K562 (cell line): Measurements from ENCODE around the gene PTPN7. TPM values are rescaled to one million over a fixed set of nuclear protein-coding genes. Genes with fewer than 3 reads are reported as not detected.
A peak's percentile ranks its signal among the peaks of the same experiment; 100 is the strongest.

Experiments used
- ATAC-seq: fragments of 200-7000 bp; cut with Tn5 transposase; 3 replicates; pipeline ENCODE4 v1.9.1; 2020; ENCODE audit warnings: moderate library complexity
- BruUV-seq: library from RNA; stranded (reverse); fragments of 400-500 nt; replicated peaks from 2 replicates; lab custom pipeline; 2021; lab: Mats Ljungman, UMichigan
- CTCF ChIA-PET: fragments of 300-600 bp; formaldehyde crosslinking; extraction: SDS; loops from one replicate; lab custom pipeline; 2021; ENCODE audit warnings: low intra/inter-chr PET ratio; lab: Yijun Ruan, JAX
- POLR2A ChIA-PET: fragments of 300-600, 350-650 bp; sonication (Branson Sonifier 250); formaldehyde crosslinking; extraction: SDS; loops from one replicate; lab custom pipeline; 2021; ENCODE audit warnings: antibody characterized with exemption, inconsistent platforms; lab: Yijun Ruan, JAX
- DNase-seq, 4 experiments: peaks; one replicate each; pipeline versions ENCODE4 v3.0.0 to v3.0.0-alpha.2; 2011 to 2018; ENCODE audit warnings: low spot score in 3 of 4, mixed read lengths in 3 of 4; ENCODE audit errors: extremely low read depth in 1 of 4
- FAIRE-seq: peaks from 2 replicates; lab custom pipeline; 2011; peaks lifted over from hg19 to GRCh38; lab: Jason Lieb, UNC
- H2AFZ ChIP-seq: 2 replicates; pipeline ENCODE4 v1.6.0; 2011; ENCODE audit warnings: low read depth, low read length, control low read depth, inconsistent platforms
- H3K27ac ChIP-seq: fragments of 200-600 bp; 3 replicates; pipeline ENCODE4 v1.8.0; 2011; ENCODE audit warnings: low read depth, mild to moderate bottlenecking, control low read depth, inconsistent platforms, low read length, moderate library complexity, mixed read lengths; ENCODE audit errors: extremely low read depth
- H3K27me3 ChIP-seq, 2 experiments: fragments of 300-600 bp in 1 of 2; 2 replicates in 1 of 2; 3 replicates in 1 of 2; pipeline versions ENCODE4 v1.6.0 to v1.8.0; 2011; ENCODE audit warnings: inconsistent platforms in 2 of 2, low read length in 2 of 2, mild to moderate bottlenecking in 1 of 2, mixed read lengths in 1 of 2, moderate library complexity in 1 of 2; ENCODE audit not compliant: control insufficient read depth in 2 of 2, insufficient read depth in 2 of 2
- H3K36me3 ChIP-seq: fragments of 300-600 bp; 3 replicates; pipeline ENCODE4 v1.8.0; 2011; ENCODE audit warnings: mild to moderate bottlenecking, low read length, inconsistent platforms; ENCODE audit not compliant: control insufficient read depth, insufficient read depth
- H3K4me1 ChIP-seq, 2 experiments: fragments of 200-600 bp in 1 of 2; replicated peaks in 1 of 2; 2 replicates in 1 of 2; 3 replicates in 1 of 2; pipeline versions ENCODE4 v1.5.1 to v1.8.0; 2011; ENCODE audit warnings: inconsistent platforms in 2 of 2, low read length in 2 of 2, mild to moderate bottlenecking in 1 of 2, mixed read lengths in 1 of 2, moderate library complexity in 1 of 2; ENCODE audit not compliant: control insufficient read depth in 2 of 2, insufficient read depth in 2 of 2
- H3K4me2 ChIP-seq: 2 replicates; pipeline ENCODE4 v1.6.1; 2011; ENCODE audit warnings: low read length, control low read depth, inconsistent platforms, mixed read lengths; ENCODE audit not compliant: insufficient read depth
- H3K4me3 ChIP-seq: fragments of 200-600 bp; sonication (generic), shearing (Covaris generic); 2 replicates; pipeline ENCODE4 v1.5.1; 2016; ENCODE audit warnings: control low read depth, inconsistent platforms
- H3K79me2 ChIP-seq: fragments of 200-600 bp; 3 replicates; pipeline ENCODE4 v1.8.0; 2011; ENCODE audit warnings: low read length, inconsistent platforms; ENCODE audit not compliant: control insufficient read depth, insufficient read depth
- H3K9ac ChIP-seq, 2 experiments: 2 replicates each; pipeline versions ENCODE4 v1.6.0 to v1.6.1; 2011; ENCODE audit warnings: low read depth in 2 of 2, low read length in 2 of 2, control low read depth in 1 of 2, inconsistent platforms in 1 of 2, mild to moderate bottlenecking in 1 of 2, mixed read lengths in 1 of 2; ENCODE audit not compliant: insufficient read depth in 1 of 2
- H3K9me1 ChIP-seq: one replicate; pipeline ENCODE4 v1.6.0; 2011; ENCODE audit warnings: inconsistent platforms, mild to moderate bottlenecking, low read length, moderate library complexity; ENCODE audit not compliant: control insufficient read depth, insufficient read depth
- H3K9me3 ChIP-seq: replicated peaks from 2 replicates; pipeline ENCODE4 v1.5.1; 2011; ENCODE audit warnings: low read depth, low read length, inconsistent platforms; ENCODE audit not compliant: control insufficient read depth, insufficient read depth
- H4K20me1 ChIP-seq: replicated peaks from 2 replicates; pipeline ENCODE4 v1.6.1; 2011; ENCODE audit warnings: low read length, inconsistent platforms, mixed read lengths; ENCODE audit not compliant: control insufficient read depth, insufficient read depth
- ATF1 ChIP-seq, 2 experiments: fragments of 450-650 bp in 1 of 2; IDR thresholded peaks; 2 replicates each; pipeline ENCODE4 v1.6.1; 2016; ENCODE audit warnings: missing compliant biosample characterization in 1 of 2, missing genetic modification characterization in 1 of 2
- C11orf30 ChIP-seq: fragments of 450-650 bp; IDR thresholded peaks from 2 replicates; pipeline ENCODE4 v1.6.1; 2016; ENCODE audit warnings: low read depth, mild to moderate bottlenecking
- EHMT2 ChIP-seq: fragments of 450-650 bp; IDR thresholded peaks from 2 replicates; pipeline ENCODE4 v1.6.1; 2018; ENCODE audit warnings: antibody characterized with exemption
- ETV5 ChIP-seq: sonication (generic); formaldehyde crosslinking; IDR thresholded peaks from 2 replicates; pipeline ENCODE4 v1.4.0; 2020; ENCODE audit warnings: low read depth, mild to moderate bottlenecking, missing genetic modification reagents
- EWSR1 ChIP-seq: fragments of 450-650 bp; IDR thresholded peaks from 2 replicates; pipeline ENCODE4 v1.6.1; 2018; ENCODE audit warnings: borderline replicate concordance, mild to moderate bottlenecking, low read depth, moderate library complexity; ENCODE audit not compliant: partially characterized antibody
- FIP1L1 ChIP-seq: fragments of 200-400 bp; formaldehyde crosslinking; IDR thresholded peaks from 2 replicates; pipeline ENCODE4 v1.6.1; 2018; ENCODE audit warnings: mild to moderate bottlenecking, low read depth, low read length; ENCODE audit not compliant: poor library complexity, severe bottlenecking
- KLF6 ChIP-seq: fragments of 250-450 bp; sonication (Bioruptor Pico); IDR thresholded peaks from 2 replicates; pipeline ENCODE4 v1.4.0; 2020; ENCODE audit warnings: mild to moderate bottlenecking, moderate library complexity, borderline replicate concordance
- MYBL2 ChIP-seq, 2 experiments: fragments of 450-650 bp in 1 of 2; sonication (generic) in 1 of 2; formaldehyde crosslinking in 1 of 2; IDR thresholded peaks; 2 replicates each; pipeline versions ENCODE4 v1.6.1 to v1.8.1; 2017 to 2022; ENCODE audit warnings: borderline replicate concordance in 1 of 2, inconsistent platforms in 1 of 2, low read depth in 1 of 2, mild to moderate bottlenecking in 1 of 2, missing genetic modification reagents in 1 of 2, moderate library complexity in 1 of 2
- MYC ChIP-seq, 2 experiments: fragments of 250-450 bp in 1 of 2; sonication (Bioruptor Pico) in 1 of 2; IDR thresholded peaks; 2 replicates each; pipeline versions ENCODE4 v1.5.1 to v1.6.1; 2012 to 2021; ENCODE audit warnings: low read depth in 2 of 2, borderline replicate concordance in 1 of 2, improper control_type of control experiment in 1 of 2, low read length in 1 of 2, mild to moderate bottlenecking in 1 of 2, moderate library complexity in 1 of 2
- MYNN ChIP-seq, 2 experiments: sonication (generic); formaldehyde crosslinking in 1 of 2; IDR thresholded peaks; 2 replicates each; pipeline versions ENCODE4 v1.5.0 to v1.6.1; 2016 to 2020; ENCODE audit warnings: antibody characterized with exemption in 1 of 2, missing genetic modification reagents in 1 of 2
- NFIC ChIP-seq: fragments of 450-650 bp; IDR thresholded peaks from 2 replicates; pipeline ENCODE4 v1.6.1; 2017; ENCODE audit warnings: mild to moderate bottlenecking, inconsistent platforms
- NRF1 ChIP-seq, 2 experiments: fragments of 450-650 bp; IDR thresholded peaks in 1 of 2; conservative IDR thresholded peaks in 1 of 2; 2 replicates each; pipeline ENCODE4 v1.6.1; 2014; ENCODE audit warnings: mild to moderate bottlenecking in 2 of 2
- PML ChIP-seq: IDR thresholded peaks from 2 replicates; pipeline ENCODE4 v1.6.1; 2012; ENCODE audit warnings: low read length, inconsistent platforms
- POLR2G ChIP-seq: fragments of 200-400 bp; formaldehyde crosslinking; IDR thresholded peaks from 2 replicates; pipeline ENCODE4 v1.6.1; 2017; ENCODE audit warnings: low read depth, mild to moderate bottlenecking, antibody characterized with exemption, low read length, moderate library complexity
- POLR2H ChIP-seq: IDR thresholded peaks from 2 replicates; pipeline ENCODE4 v1.6.1; 2016; ENCODE audit warnings: missing genetic modification characterization, low read depth, mild to moderate bottlenecking, control low read depth, missing compliant biosample characterization, moderate library complexity
- RBFOX2 ChIP-seq: fragments of 200-400 bp; formaldehyde crosslinking; IDR thresholded peaks from 2 replicates; pipeline ENCODE4 v1.6.1; 2017; ENCODE audit warnings: low read depth, mild to moderate bottlenecking, low read length, moderate library complexity
- TOE1 ChIP-seq, 2 experiments: fragments of 450-650 bp in 1 of 2; sonication (generic) in 1 of 2; formaldehyde crosslinking in 1 of 2; IDR thresholded peaks; 2 replicates each; pipeline versions ENCODE4 v1.7.1 to v1.8.0; 2016 to 2022; ENCODE audit warnings: borderline replicate concordance in 2 of 2, mild to moderate bottlenecking in 2 of 2, antibody characterized with exemption in 1 of 2, inconsistent platforms in 1 of 2, low read depth in 1 of 2, missing genetic modification reagents in 1 of 2, moderate library complexity in 1 of 2
- ZFP30 ChIP-seq: fragments of 250-450 bp; sonication (Bioruptor Pico); IDR thresholded peaks from 2 replicates; pipeline ENCODE4 v1.8.0; 2022; ENCODE audit warnings: moderate library complexity, mild to moderate bottlenecking, inconsistent platforms, borderline replicate concordance
- ZNF143 ChIP-seq: sonication (generic); formaldehyde crosslinking; IDR thresholded peaks from 2 replicates; pipeline ENCODE4 v1.9.0; 2022; ENCODE audit warnings: mild to moderate bottlenecking, missing genetic modification reagents
- ZNF408 ChIP-seq: fragments of 250-450 bp; sonication (Bioruptor Pico); IDR thresholded peaks from 2 replicates; pipeline ENCODE4 v1.4.0; 2020; ENCODE audit warnings: low read depth, mild to moderate bottlenecking, moderate library complexity
- ZNF589 ChIP-seq: fragments of 200-800 bp; sonication (Bioruptor generic); IDR thresholded peaks from 2 replicates; pipeline ENCODE4 v1.6.1; 2016; ENCODE audit warnings: low read depth, missing genetic modification characterization, missing compliant biosample characterization
- WGBS: fragments of 100-300 bp; shearing (Covaris generic); methylation state at CpG from one replicate; pipeline ENCODE4 v1.1.6; 2016; ENCODE audit warnings: low coverage, mixed read lengths; ENCODE audit not compliant: insufficient coverage; ENCODE audit errors: missing lambda C conversion rate; 5-methylcytosine and 5-hydroxymethylcytosine counted together
- in situ Hi-C: fragments of 300-500 bp; cut with MboI; formaldehyde crosslinking; loops from 4 replicates; pipeline ENCODE4 v1.15.0; 2018; ENCODE audit warnings: inconsistent platforms, mixed read lengths
- intact Hi-C: fragments of 100-400 bp; cut with micrococcal nuclease; formaldehyde crosslinking; loops from 2 replicates; pipeline ENCODE4 v1.14.2; 2022
- polyA plus RNA-seq, 8 experiments: library from polyadenylated mRNA; depleted of rRNA in 4 of 8; stranded (reverse) in 5 of 8; unstranded in 3 of 8; fragments of >200 nt; fragmentation: Nextera tagmentation in 2 of 8; fragmentation: Illumina TruSeq in 1 of 8; extraction: Ambion mirVana in 2 of 8; extraction: Trizol in 1 of 8; gene quantifications; 2 replicates each; pipeline versions ENCODE4 v1.2.1 to v1.2.3, GENCODE V29; 2011 to 2014; ENCODE audit warnings: inconsistent platforms in 1 of 8, missing spikeins in 1 of 8
- total RNA-seq, 7 experiments: library from RNA; depleted of rRNA in 6 of 7; stranded (reverse); fragments of >200 nt in 6 of 7; fragmentation: Illumina TruSeq in 2 of 7; extraction: Trizol in 2 of 7; gene quantifications; 2 replicates each; pipeline versions ENCODE4 v1.2.1 to v1.2.3, GENCODE V29; 2011 to 2021; ENCODE audit warnings: low replicate concordance in 1 of 7
- TF ChIP-seq, protein P1 (sequence below): fragments of 250-450 bp; sonication (Bioruptor Pico); IDR thresholded peaks from 2 replicates; pipeline ENCODE4 v1.6.1; 2021; ENCODE audit warnings: mild to moderate bottlenecking

The PTPN7 gene
- total and polyA plus RNA-seq, 9 of the 15 experiments (the other 6 are each of a cell fraction or from before 2014, with no cell fraction given) = 18.7 to 144 (median 120) TPM

- WGBS = 62% methylated on average over 3 of the region's 3 CpGs
- H3K4me2 ChIP-seq = no peak overlapping the region
- TF ChIP-seq, protein P1, sequence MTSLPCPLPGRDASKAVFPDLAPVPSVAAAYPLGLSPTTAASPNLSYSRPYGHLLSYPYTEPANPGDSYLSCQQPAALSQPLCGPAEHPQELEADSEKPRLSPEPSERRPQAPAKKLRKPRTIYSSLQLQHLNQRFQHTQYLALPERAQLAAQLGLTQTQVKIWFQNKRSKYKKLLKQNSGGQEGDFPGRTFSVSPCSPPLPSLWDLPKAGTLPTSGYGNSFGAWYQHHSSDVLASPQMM (CRISPR knock-in tag) = no peak
- TF ChIP-seq FIP1L1 (no peak), MYBL2 (IDR thresholded peaks at IDR 0.05; ENCODE audit: low read depth) (no peak), MYBL2 (CRISPR knock-in tag; IDR thresholded peaks at IDR 0.05; ENCODE audit: borderline replicate concordance) (no peak), ETV5 (CRISPR knock-in tag) (no peak), ZNF408 (CRISPR knock-in tag) (no peak), MYNN (IDR thresholded peaks at IDR 0.05) (0 out of 2 replicates have a peak, but pooled peaks have one; percentile 2), MYNN (CRISPR knock-in tag; IDR thresholded peaks at IDR 0.05) (no peak), POLR2G (peak; percentile 60), PML (0 out of 2 replicates have a peak, but pooled peaks have one; percentile 32), EWSR1 (no peak), KLF6 (CRISPR knock-in tag) (no peak), TOE1 (IDR thresholded peaks at IDR 0.05; ENCODE audit: borderline replicate concordance) (no peak), TOE1 (CRISPR knock-in tag; IDR thresholded peaks at IDR 0.05; ENCODE audit: borderline replicate concordance, low read depth) (no peak), ZNF589 (CRISPR knock-in tag) (no peak), RBFOX2 (peak; percentile 36; the same call in 1 of the 2 replicates), POLR2H (tag) (no peak), NFIC (0 out of 2 replicates have a peak, but pooled peaks have one; percentile 13), EHMT2 (no peak), ZFP30 (CRISPR knock-in tag) (no peak), ZNF143 (CRISPR knock-in tag) (no peak), ATF1 (CRISPR knock-in tag; IDR thresholded peaks at IDR 0.05) (no peak), ATF1 (tag; IDR thresholded peaks at IDR 0.05) (no peak), NRF1 (conservative IDR thresholded peaks at IDR 0.05 in 1 of 2, IDR thresholded peaks at IDR 0.05 in 1 of 2) (no peak), MYC (IDR thresholded peaks at IDR 0.05; ENCODE audit: low read depth, low read length) (no peak), MYC (CRISPR knock-in tag; IDR thresholded peaks at IDR 0.05; ENCODE audit: borderline replicate concordance, low read depth) (no peak), C11orf30 (no peak)
These were observed 13.4 kb downstream of the PTPN7 start for GRCh38 chr1:202146993-202147392.

More at GRCh38 chr1:202146993-202147392, 13.4 kb downstream of the PTPN7 start:
- no peak for DNase-seq
- Histone ChIP-seq H3K4me3 (no peak overlapping the region), H3K9ac (peak overlapping the region in 1 of 2 experiments; percentile 19; a peak in 1 of 4 replicates), H4K20me1 (peaks cover 7% of the 10 kb centered on the region), H2AFZ (no peak overlapping the region), H3K4me1 (peaks cover 32 to 37% of the 10 kb centered on the region in 2 experiments; a peak in 4 of 5 replicates), H3K9me1 (peaks cover 4% of the 10 kb centered on the region), H3K27me3 (no peaks in the 10 kb centered on the region), H3K27ac (no peak overlapping the region), H3K79me2 (peaks cover 25% of the 10 kb centered on the region), H3K36me3 (peaks cover 52% of the 10 kb centered on the region), H3K9me3 (no peaks in the 10 kb centered on the region)
- ChIA-PET POLR2A (interaction anchor here (0.6 to 8.9 kb wide), 6 partner anchors 9 to 917 kb away, joined by 3 to 49 read pairs (median 10); partner anchors contain the start of gene PTPN7), CTCF (no interaction called here)
- no TSS peak for BruUV-seq
- in situ Hi-C loops (no loop called here), intact Hi-C loops (no loop called here)
- no peak for FAIRE-seq
- no peak for ATAC-seq
